NCI-H2171 (cell line): ENCODE measurements around the gene TRPM3.

Experiments used
- DNase-seq: peaks from one replicate; lab custom pipeline; 2025; lab: John Stamatoyannopoulos, UW

Gene TRPM3

GRCh38 chr9:70480405-70480980 lies 640.9 kb downstream of the TRPM3 start:
- DNase-seq: no peak

DNA sequence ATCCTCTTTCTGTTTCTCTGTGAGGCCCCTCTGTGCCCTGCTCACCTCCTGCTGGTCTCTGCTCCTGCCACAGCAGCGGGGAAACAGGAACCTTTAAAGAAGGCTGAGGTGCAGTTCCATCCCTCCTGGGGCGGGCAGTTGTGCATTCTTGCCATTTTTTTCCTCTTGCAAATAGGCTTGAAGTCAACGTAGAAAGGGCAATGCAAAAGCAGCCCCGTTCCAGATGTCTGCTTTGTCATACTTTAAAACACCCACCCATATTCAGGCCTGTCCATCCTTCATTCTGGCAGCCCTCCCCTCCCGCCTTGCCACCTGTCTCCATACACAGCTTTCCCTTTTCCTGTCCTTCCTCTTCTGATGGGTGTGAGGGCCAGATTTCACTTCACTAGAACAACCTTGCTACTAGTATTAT lies 641.5 kb downstream of the TRPM3 start:
- no peak for DNase-seq
